ENCODE results near the gene GOLGA8T.
"Not testable (repeated sequence)": the region's sequence is repeated elsewhere in the genome, so short reads cannot be mapped to it uniquely, and the experiment has no call there.

GOLGA8T gene

GRCh38 chr15:30164257-30164656 lies 29.4 kb downstream of the GOLGA8T start:
- ATAC-seq (ENCODE audit: low read depth): peak; percentile 11; the same call in 1 of the 3 replicates
- not testable (repeated sequence) for H3K4me1 ChIP-seq (ENCODE audit: insufficient read depth, poor library complexity, severe bottlenecking); H3K4me3 ChIP-seq (ENCODE audit: severe bottlenecking); DNase-seq (ENCODE audit: low spot score); H3K27ac ChIP-seq (ENCODE audit: poor library complexity, severe bottlenecking); H3K9me3 ChIP-seq (ENCODE audit: severe bottlenecking); H3K36me3 ChIP-seq (ENCODE audit: low read depth); H3K27me3 ChIP-seq (ENCODE audit: insufficient read depth, poor library complexity, severe bottlenecking)

GRCh38 chr15:30167403-30167802 lies 32.6 kb downstream of the GOLGA8T start:
- H3K4me3 ChIP-seq (ENCODE audit: severe bottlenecking); H3K9me3 ChIP-seq (ENCODE audit: severe bottlenecking); H3K27me3 ChIP-seq (ENCODE audit: insufficient read depth, poor library complexity, severe bottlenecking); ATAC-seq (ENCODE audit: low read depth); H3K4me1 ChIP-seq (ENCODE audit: insufficient read depth, poor library complexity, severe bottlenecking); H3K27ac ChIP-seq (ENCODE audit: poor library complexity, severe bottlenecking); DNase-seq (ENCODE audit: low spot score); H3K36me3 ChIP-seq (ENCODE audit: low read depth): not testable (repeated sequence)

DNA sequence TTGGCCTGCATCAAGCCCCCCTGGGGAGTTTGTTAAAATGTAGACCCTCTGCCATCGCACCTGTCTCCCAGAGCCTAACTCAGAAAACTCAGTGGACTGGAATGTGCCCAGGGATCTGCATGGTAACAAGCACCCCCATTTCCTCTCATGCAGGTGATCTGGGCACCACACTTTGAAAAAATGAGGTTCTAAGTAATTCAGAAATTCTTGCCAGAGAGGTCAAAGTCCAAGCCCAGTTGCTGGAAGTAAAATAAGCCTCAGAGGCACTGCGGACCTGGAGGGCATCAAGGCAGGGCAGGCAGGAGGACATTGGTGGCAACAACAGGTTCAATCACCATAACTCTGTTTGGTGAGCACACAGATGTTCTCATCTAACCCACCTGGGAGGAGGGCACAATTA lies 33.0 kb downstream of the GOLGA8T start:
- not testable (repeated sequence) for H3K9me3 ChIP-seq (ENCODE audit: severe bottlenecking); H3K4me1 ChIP-seq (ENCODE audit: insufficient read depth, poor library complexity, severe bottlenecking); H3K27ac ChIP-seq (ENCODE audit: poor library complexity, severe bottlenecking); DNase-seq (ENCODE audit: low spot score); H3K27me3 ChIP-seq (ENCODE audit: insufficient read depth, poor library complexity, severe bottlenecking); H3K36me3 ChIP-seq (ENCODE audit: low read depth); H3K4me3 ChIP-seq (ENCODE audit: severe bottlenecking); ATAC-seq (ENCODE audit: low read depth)

GRCh38 chr15:30171452-30171851 lies 36.6 kb downstream of the GOLGA8T start:
- H3K27ac ChIP-seq (ENCODE audit: poor library complexity, severe bottlenecking); H3K9me3 ChIP-seq (ENCODE audit: severe bottlenecking); H3K4me1 ChIP-seq (ENCODE audit: insufficient read depth, poor library complexity, severe bottlenecking); H3K36me3 ChIP-seq (ENCODE audit: low read depth); DNase-seq (ENCODE audit: low spot score); H3K27me3 ChIP-seq (ENCODE audit: insufficient read depth, poor library complexity, severe bottlenecking); ATAC-seq (ENCODE audit: low read depth); H3K4me3 ChIP-seq (ENCODE audit: severe bottlenecking): not testable (repeated sequence)

GRCh38 chr15:30173041-30173608 lies 38.3 kb downstream of the GOLGA8T start:
- not testable (repeated sequence) for H3K9me3 ChIP-seq (ENCODE audit: severe bottlenecking); H3K27me3 ChIP-seq (ENCODE audit: insufficient read depth, poor library complexity, severe bottlenecking); H3K36me3 ChIP-seq (ENCODE audit: low read depth); H3K27ac ChIP-seq (ENCODE audit: poor library complexity, severe bottlenecking); H3K4me1 ChIP-seq (ENCODE audit: insufficient read depth, poor library complexity, severe bottlenecking); H3K4me3 ChIP-seq (ENCODE audit: severe bottlenecking)
- peak; percentile 54 for DNase-seq (ENCODE audit: low spot score)
- peak; percentile 76 for ATAC-seq (ENCODE audit: low read depth)

- not testable (repeated sequence) for H3K9me3 ChIP-seq (ENCODE audit: severe bottlenecking); ATAC-seq (ENCODE audit: low read depth); H3K4me1 ChIP-seq (ENCODE audit: insufficient read depth, poor library complexity, severe bottlenecking); H3K27ac ChIP-seq (ENCODE audit: poor library complexity, severe bottlenecking); H3K36me3 ChIP-seq (ENCODE audit: low read depth); H3K27me3 ChIP-seq (ENCODE audit: insufficient read depth, poor library complexity, severe bottlenecking); H3K4me3 ChIP-seq (ENCODE audit: severe bottlenecking)
- peak; percentile 70 for DNase-seq (ENCODE audit: low spot score)
Observed at GRCh38 chr15:30175291-30175690, 40.4 kb downstream of the GOLGA8T start.

- DNase-seq (ENCODE audit: low spot score); H3K27me3 ChIP-seq (ENCODE audit: insufficient read depth, poor library complexity, severe bottlenecking); H3K27ac ChIP-seq (ENCODE audit: poor library complexity, severe bottlenecking); ATAC-seq (ENCODE audit: low read depth); H3K36me3 ChIP-seq (ENCODE audit: low read depth); H3K4me1 ChIP-seq (ENCODE audit: insufficient read depth, poor library complexity, severe bottlenecking); H3K4me3 ChIP-seq (ENCODE audit: severe bottlenecking); H3K9me3 ChIP-seq (ENCODE audit: severe bottlenecking): not testable (repeated sequence)
Observed at GRCh38 chr15:30176613-30177012, 41.8 kb downstream of the GOLGA8T start.

DNA sequence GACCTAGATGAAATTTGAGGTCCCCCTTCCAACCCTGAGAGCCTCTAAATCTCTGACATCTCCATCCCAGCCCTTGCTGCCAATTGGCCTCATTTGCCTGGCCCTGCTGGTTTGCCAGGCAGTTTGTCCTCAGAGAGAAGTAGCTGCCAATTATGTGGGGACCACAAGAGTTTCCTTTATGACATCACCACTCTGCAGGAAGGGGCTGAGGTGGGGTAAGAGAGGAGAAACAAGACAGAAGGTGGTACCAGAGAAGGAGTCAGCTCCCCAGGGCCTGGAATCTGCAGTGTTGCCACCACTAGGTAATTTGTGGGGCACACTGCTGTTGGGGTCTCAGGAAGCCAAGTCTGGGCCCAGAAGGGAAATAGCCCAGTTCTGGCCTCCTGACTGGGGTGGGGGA lies 45.0 kb downstream of the GOLGA8T start:
- not testable (repeated sequence) for H3K27me3 ChIP-seq (ENCODE audit: insufficient read depth, poor library complexity, severe bottlenecking); H3K9me3 ChIP-seq (ENCODE audit: severe bottlenecking)

GRCh38 chr15:30185495-30185894 lies 50.6 kb downstream of the GOLGA8T start:
- H3K27ac ChIP-seq (ENCODE audit: poor library complexity, severe bottlenecking); H3K4me1 ChIP-seq (ENCODE audit: insufficient read depth, poor library complexity, severe bottlenecking); H3K36me3 ChIP-seq (ENCODE audit: low read depth); H3K9me3 ChIP-seq (ENCODE audit: severe bottlenecking); DNase-seq (ENCODE audit: low spot score); H3K27me3 ChIP-seq (ENCODE audit: insufficient read depth, poor library complexity, severe bottlenecking); H3K4me3 ChIP-seq (ENCODE audit: severe bottlenecking): not testable (repeated sequence)
- peak; percentile 43; the same call in 2 of the 3 replicates for ATAC-seq (ENCODE audit: low read depth)

More for the DNA sequence above, 45.0 kb downstream of the GOLGA8T start:
- H3K36me3 ChIP-seq (ENCODE audit: low read depth); H3K4me1 ChIP-seq (ENCODE audit: insufficient read depth, poor library complexity, severe bottlenecking); DNase-seq (ENCODE audit: low spot score); H3K27ac ChIP-seq (ENCODE audit: poor library complexity, severe bottlenecking); ATAC-seq (ENCODE audit: low read depth); H3K4me3 ChIP-seq (ENCODE audit: severe bottlenecking): not testable (repeated sequence)

DNA sequence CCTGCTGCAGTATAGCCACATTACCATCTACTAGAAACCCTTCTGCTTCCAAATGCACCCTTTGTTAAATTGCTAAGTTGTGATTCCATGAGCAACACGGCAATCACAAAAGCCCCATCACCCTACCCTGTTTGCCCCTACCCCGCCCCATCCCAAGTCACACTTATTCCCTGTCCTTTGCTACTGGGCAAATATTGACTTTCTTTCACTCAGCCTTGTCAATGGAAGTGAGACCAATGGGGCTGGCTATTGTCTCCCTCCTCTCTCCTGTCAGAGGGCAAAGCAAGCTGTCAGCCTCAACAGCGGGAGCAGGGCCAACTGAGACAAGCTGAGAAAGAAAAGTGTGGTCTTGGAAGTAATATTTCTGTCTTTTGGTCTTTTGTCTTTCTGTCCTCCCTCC lies 52.6 kb downstream of the GOLGA8T start:
- not testable (repeated sequence) for H3K4me3 ChIP-seq (ENCODE audit: severe bottlenecking); H3K27ac ChIP-seq (ENCODE audit: poor library complexity, severe bottlenecking); H3K9me3 ChIP-seq (ENCODE audit: severe bottlenecking); DNase-seq (ENCODE audit: low spot score); ATAC-seq (ENCODE audit: low read depth); H3K27me3 ChIP-seq (ENCODE audit: insufficient read depth, poor library complexity, severe bottlenecking); H3K4me1 ChIP-seq (ENCODE audit: insufficient read depth, poor library complexity, severe bottlenecking); H3K36me3 ChIP-seq (ENCODE audit: low read depth)

DNA sequence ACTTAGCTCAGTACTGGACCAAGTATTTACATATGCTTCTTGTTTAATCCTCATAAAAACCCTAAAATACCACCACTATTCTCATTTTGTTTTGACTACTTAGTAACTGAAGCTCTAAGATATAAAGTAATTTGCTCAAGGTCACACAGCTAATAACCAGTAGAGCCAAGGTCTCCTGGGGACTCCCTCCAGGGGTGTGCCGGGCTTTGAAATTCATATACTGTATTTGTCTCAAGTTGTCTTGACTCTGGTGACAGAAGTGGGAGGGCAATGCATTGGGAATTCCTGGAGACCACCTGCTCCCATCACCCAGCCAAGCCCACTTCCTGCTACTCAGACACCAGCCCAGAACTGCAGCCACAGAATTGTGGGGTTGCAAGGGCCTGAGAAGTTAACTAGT lies 54.9 kb downstream of the GOLGA8T start:
- ATAC-seq (ENCODE audit: low read depth); H3K4me3 ChIP-seq (ENCODE audit: severe bottlenecking); DNase-seq (ENCODE audit: low spot score); H3K36me3 ChIP-seq (ENCODE audit: low read depth); H3K27me3 ChIP-seq (ENCODE audit: insufficient read depth, poor library complexity, severe bottlenecking); H3K9me3 ChIP-seq (ENCODE audit: severe bottlenecking); H3K4me1 ChIP-seq (ENCODE audit: insufficient read depth, poor library complexity, severe bottlenecking); H3K27ac ChIP-seq (ENCODE audit: poor library complexity, severe bottlenecking): not testable (repeated sequence)

DNA sequence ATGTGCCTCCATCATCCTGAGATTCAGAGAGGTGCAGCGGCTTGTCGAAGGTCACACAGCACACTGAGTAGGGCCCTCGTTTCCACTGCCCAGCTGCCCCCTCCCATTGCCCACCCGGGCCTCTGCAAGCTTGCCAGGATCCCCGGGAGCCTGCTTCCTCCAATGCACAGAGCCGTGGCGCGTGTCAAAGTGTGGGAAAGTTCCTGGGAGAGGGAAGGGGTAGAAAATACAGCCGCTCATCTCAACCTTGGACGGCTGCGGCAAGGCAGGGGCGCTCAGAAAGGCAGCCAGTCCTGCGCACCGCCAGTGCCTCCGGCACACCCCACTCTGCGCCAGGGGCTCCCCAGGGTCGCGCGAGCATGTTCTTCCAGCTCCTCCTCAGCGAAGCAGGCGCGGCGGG lies 56.3 kb downstream of the GOLGA8T start:
- H3K27me3 ChIP-seq (ENCODE audit: insufficient read depth, poor library complexity, severe bottlenecking); DNase-seq (ENCODE audit: low spot score); H3K36me3 ChIP-seq (ENCODE audit: low read depth); H3K9me3 ChIP-seq (ENCODE audit: severe bottlenecking); H3K4me1 ChIP-seq (ENCODE audit: insufficient read depth, poor library complexity, severe bottlenecking); H3K27ac ChIP-seq (ENCODE audit: poor library complexity, severe bottlenecking); H3K4me3 ChIP-seq (ENCODE audit: severe bottlenecking); ATAC-seq (ENCODE audit: low read depth): not testable (repeated sequence)
